Ovary (tissue), 3 donors: ENCODE measurements around the gene DIABLO.

ENCODE experiments used
- CTCF ChIP-seq, 3 donors: fragments of 450-650 bp in 2 of 3; fragments of 200-600 bp in 1 of 3; IDR thresholded peaks; one replicate each; pipeline versions ENCODE4 v1.5.1 to v1.8.0; 2016 to 2022; ENCODE audit warnings: antibody characterized with exemption in 3 of 3, mild to moderate bottlenecking in 1 of 3
- POLR2A ChIP-seq: fragments of 450-650 bp; IDR thresholded peaks from one replicate; pipeline ENCODE4 v1.6.1; 2017; ENCODE audit warnings: antibody characterized with exemption, mild to moderate bottlenecking, moderate library complexity
- donor health status: DM: no; HTN: no; CAD: no.

DNA sequence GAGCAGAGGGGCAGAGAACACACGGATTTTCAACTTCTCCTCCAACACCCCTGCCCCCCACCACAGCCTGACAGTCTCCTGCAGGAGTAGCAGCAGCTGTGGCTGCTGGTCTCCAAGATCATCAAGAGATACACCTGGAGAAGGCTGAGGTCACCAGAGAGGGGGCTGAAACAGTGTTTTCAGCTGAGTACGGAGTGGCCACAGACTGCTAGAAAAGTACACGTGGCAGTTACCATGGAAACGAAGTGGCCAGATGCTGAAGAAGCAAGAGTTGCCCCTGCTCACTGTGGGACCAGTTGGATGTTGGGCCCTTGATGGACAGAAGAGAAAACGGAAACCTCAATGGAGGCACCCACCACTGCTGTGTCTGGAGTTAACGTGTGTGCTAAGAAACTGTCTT is 4.9 kb upstream of the DIABLO start:
- TF ChIP-seq POLR2A (no peak), CTCF (IDR thresholded peaks at IDR 0.05) (no peak)
